Keratinocyte (primary cell): ENCODE results near the gene ABTB1.

Experiments
- EZH2 ChIP-seq: IDR thresholded peaks from one replicate; pipeline ENCODE4 v1.6.1; 2012; ENCODE audit warnings: inconsistent platforms, mild to moderate bottlenecking, low read length, moderate library complexity
- TF ChIP-seq, protein P1 (sequence below), 3 experiments: IDR thresholded peaks in 1 of 3; conservative IDR thresholded peaks in 1 of 3; optimal IDR thresholded peaks in 1 of 3; 2 replicates in 2 of 3; 3 replicates in 1 of 3; pipeline versions ENCODE3 to v1.5.1; 2011; ENCODE audit warnings: low read length in 3 of 3, mild to moderate bottlenecking in 3 of 3, moderate library complexity in 2 of 3, control low read depth in 1 of 3, inconsistent platforms in 1 of 3; ENCODE audit not compliant: insufficient read depth in 2 of 3; ENCODE audit errors: extremely low read depth in 1 of 3

DNA sequence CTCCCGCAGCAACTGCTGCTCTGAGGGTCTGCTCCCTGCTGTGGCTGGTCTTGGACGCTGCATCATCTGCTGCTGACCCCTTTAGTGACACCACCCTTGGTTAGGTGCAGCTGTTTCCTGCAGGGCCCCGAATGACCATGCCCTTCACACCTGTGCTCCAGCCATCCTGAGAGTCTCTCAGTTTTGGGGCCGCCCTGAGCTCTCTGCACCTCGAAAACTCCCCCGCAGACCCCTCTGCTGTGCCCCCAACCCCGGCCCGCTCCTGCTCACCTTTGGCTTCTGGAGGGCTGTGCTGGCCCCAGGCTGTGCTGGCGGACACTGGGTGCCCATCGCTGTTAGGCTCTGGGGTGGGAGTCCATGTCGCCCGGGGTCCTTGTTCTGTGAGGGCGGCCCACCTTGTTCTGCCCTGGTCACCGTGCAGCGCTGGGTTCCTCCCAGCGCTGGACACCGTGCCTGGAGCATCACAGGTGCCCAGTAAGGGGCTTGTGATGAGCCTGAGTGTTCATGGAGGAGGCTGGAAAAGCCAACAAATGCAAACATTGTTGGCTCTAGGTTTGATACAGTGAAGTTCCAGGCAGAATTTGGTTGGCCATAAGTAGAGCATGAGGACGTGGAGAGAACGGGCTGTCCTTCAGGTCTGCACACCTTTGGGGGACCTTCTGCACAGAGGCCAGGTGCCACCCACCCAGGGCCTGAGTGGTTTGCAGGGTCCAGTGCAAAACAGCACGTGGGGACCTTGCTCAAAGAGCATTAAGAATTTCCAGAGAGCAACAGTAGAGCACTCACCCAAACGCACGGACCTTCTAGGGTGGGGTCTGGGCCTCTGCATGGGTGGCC lies 12.3 kb downstream of the ABTB1 start:
- TF ChIP-seq, protein P1, sequence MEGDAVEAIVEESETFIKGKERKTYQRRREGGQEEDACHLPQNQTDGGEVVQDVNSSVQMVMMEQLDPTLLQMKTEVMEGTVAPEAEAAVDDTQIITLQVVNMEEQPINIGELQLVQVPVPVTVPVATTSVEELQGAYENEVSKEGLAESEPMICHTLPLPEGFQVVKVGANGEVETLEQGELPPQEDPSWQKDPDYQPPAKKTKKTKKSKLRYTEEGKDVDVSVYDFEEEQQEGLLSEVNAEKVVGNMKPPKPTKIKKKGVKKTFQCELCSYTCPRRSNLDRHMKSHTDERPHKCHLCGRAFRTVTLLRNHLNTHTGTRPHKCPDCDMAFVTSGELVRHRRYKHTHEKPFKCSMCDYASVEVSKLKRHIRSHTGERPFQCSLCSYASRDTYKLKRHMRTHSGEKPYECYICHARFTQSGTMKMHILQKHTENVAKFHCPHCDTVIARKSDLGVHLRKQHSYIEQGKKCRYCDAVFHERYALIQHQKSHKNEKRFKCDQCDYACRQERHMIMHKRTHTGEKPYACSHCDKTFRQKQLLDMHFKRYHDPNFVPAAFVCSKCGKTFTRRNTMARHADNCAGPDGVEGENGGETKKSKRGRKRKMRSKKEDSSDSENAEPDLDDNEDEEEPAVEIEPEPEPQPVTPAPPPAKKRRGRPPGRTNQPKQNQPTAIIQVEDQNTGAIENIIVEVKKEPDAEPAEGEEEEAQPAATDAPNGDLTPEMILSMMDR (optimal IDR thresholded peaks at IDR 0.05 in 1 of 3, IDR thresholded peaks at IDR 0.05 in 1 of 3, conservative IDR thresholded peaks at IDR 0.05 in 1 of 3; ENCODE audit: extremely low read depth in 1 of 3, insufficient read depth in 2 of 3, low read length in 3 of 3), result no peak
- no peak for TF ChIP-seq EZH2
